Astrocyte (in vitro differentiated cells and primary cell): Measurements from ENCODE around the gene FRMD4B.

Source experiments
- CTCF ChIP-seq: IDR thresholded peaks from 2 replicates; pipeline ENCODE4 v1.5.1; 2011; ENCODE audit warnings: low read depth, mild to moderate bottlenecking, inconsistent platforms, low read length, moderate library complexity; ENCODE audit not compliant: insufficient read depth
- EZH2 ChIP-seq: IDR thresholded peaks from 2 replicates; pipeline ENCODE4 v1.6.1; 2012; ENCODE audit warnings: mild to moderate bottlenecking, low read length, inconsistent platforms; ENCODE audit not compliant: insufficient read depth

- TF ChIP-seq EZH2 (no peak), CTCF (no peak)
Measured at GRCh38 chr3:69260216-69260787, 125.6 kb downstream of the FRMD4B start.
